Measurements from ENCODE around the gene JAKMIP1.
"Not testable (repeated sequence)": the region's sequence is repeated elsewhere in the genome, so short reads cannot be mapped to it uniquely, and the experiment has no call there.

The JAKMIP1 gene

DNA sequence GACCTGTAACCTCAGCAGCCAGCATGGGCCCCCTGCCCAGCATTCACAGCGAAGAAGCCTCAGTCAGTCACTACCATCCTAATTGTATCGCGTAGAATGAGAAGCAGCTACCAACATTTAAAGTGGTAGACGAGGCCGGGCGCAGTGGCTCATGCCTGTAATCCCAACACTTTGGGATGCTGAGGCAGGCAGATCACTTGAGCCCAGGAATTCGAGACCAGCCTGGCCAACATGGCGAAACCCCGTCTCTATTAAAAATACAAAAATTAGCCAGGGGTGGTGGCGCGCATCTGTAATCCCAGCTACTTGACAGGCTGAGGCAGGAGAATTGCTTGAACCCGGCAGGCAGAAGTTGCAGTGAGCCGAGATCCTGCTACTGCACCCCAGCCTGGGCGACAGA lies 59.3 kb downstream of the JAKMIP1 start:
- not testable (repeated sequence) for DNase-seq

DNA sequence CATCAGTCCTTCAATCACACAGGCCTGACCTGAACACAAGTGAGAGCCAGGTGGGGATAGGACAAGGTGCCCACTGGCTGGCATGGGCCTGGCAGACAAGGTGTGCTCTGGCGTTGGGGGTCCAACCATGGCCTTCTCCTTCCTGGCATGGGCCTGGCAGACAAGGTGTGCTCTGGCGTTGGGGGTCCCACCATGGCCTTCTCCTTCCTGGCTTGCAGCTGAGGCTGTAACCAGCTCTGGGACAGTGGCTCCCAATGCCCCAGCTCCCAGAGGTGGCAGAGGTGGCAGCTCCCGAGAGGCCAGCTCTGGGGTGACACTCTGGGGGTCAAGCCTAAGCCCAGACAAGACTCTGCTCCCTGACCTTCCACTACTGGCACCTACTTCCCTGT lies 62.6 kb downstream of the JAKMIP1 start:
- no peak for DNase-seq

- no peak for DNase-seq
Measured at GRCh38 chr4:6137027-6137746, 63.2 kb downstream of the JAKMIP1 start.

GRCh38 chr4:6134612-6135220 lies 65.6 kb downstream of the JAKMIP1 start:
- DNase-seq = peak; percentile 66

- no peak for DNase-seq
Measured at GRCh38 chr4:6132716-6133115, 67.6 kb downstream of the JAKMIP1 start.

GRCh38 chr4:6128221-6128850 lies 72.0 kb downstream of the JAKMIP1 start:
- DNase-seq = no peak

DNA sequence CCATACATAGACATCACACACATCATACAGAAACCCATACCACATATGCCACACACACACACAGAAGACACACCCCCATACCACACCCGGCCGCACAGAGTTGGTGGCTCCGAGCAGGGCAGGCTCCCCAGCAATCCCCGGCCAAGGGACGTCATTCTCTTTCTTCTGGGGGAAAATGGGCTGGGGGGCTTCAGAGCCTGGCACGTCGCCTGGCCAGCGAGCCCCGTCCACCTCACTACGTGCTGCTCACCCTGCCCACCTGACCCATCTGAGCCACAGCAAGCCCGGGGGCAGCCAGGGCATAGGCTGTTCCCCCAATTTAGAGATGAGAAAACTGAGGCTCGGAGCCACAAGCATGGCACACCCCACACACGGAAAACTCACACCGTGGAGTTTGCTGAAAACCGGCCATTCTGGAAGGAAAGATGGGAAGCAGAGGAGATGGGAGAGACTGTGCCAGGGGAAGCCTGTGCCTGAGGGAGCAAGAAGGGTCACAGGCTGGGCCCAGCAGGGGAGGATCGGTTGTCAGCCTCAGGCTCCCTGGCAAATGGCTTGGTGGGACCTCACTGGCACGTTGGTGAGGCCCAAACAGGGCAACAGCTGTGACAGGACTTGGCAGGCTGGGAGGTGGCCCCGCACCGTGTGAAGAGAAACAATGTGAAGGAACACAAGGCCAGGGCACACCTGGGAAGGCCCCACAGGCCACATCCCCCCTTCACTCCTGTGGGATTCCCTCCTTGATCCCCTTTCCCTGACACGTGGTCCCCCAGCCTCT lies 73.2 kb downstream of the JAKMIP1 start:
- no peak for DNase-seq

DNA sequence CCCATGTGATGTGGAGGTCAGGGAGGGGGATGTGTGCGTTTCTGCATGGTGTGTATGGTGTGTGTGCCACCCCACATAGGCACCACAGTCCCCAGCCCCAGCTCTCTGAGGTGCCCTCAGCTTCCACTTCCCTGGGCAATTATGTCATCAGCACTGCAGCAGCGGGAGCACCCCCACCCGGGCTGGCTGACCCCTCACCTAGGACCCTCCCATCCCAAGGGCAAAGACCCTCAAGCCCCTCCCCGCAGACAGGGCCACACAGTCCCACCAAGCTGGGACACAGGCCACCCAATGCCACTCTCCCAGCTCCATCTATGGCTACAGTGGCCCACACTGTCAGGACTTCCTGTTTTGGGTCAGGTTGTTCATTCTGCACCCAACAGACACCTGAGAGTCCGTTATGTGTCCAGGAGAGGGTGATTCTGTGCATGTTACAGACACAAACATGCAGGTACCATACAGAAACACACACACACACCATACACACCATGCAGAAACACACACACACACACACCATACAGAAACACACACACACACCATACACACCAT lies 75.2 kb downstream of the JAKMIP1 start:
- no peak for DNase-seq

DNA sequence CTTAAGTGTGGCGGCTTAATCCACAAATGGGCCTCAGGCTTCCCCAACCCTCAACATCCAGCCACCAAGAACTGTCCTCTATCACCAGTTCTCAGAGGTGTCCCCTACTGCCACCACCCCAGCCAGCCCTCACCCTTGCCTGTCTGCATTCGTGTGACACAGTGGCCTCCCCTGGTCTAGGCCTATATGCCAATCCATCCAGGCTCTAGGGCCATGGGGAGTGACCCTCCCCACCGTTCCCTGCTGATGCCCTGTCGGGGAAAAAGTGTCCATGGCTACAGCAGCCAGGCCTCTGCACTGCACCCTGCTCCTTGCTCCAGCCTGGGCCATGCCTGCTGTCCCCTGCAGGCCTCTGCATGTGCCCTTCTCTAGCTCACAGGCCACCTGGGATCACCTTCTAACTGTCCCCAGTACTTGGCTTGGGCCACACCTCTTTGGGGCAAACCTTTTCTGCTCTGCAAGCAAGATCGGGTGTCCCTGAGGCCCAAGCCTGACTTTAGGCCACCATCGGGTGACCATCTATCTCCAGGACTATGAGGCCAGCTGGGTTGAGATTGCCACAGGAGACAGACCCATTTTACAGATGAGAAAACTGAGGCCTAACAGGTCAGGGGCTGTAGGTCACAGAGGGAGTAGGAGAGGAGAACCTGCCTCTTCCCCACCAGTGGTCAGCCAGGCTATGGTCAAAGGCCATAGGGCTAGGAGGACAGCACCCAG lies 75.8 kb downstream of the JAKMIP1 start:
- no peak for DNase-seq

DNA sequence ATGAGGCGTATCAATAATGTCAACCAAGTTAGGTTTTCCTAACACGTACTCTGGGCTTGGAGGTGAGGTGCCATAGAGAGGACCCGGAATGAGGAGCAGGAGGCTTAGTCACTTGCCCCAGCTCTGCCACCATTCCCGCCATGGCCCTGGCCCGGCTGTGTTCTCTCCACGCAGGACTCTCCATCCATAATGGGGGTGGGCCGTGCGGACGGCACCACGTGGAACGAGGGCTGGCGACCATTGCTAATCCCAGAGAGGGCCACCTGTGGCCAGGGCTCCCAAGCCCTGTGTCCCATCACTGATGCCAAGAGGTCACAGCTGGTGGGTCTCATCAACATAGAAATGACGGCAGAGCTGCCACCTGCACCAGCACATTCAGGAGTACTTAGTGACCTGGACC lies 76.4 kb downstream of the JAKMIP1 start:
- peak; percentile 26 for DNase-seq

GRCh38 chr4:6123541-6123940 lies 76.8 kb downstream of the JAKMIP1 start:
- no peak for DNase-seq

DNA sequence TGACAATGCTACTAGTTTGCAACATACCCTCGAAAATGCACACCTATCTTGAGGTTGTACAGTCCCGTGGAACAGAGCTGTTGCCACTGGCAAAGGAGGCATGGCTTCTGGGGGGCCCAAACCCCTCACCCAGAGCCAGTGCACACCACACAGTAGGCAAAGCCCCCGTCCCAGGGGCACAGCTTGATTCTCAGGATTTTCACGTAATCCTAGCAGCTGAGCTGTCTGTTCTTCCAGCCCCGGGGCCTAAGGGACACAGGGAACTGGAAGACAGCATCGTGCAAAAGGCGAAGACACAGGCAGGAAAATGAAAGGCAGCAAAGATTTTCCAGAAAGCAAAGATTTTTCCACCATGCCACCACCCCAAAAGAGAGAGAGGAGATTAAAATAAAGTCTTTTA lies 77.2 kb downstream of the JAKMIP1 start:
- peak; percentile 21 for DNase-seq

DNA sequence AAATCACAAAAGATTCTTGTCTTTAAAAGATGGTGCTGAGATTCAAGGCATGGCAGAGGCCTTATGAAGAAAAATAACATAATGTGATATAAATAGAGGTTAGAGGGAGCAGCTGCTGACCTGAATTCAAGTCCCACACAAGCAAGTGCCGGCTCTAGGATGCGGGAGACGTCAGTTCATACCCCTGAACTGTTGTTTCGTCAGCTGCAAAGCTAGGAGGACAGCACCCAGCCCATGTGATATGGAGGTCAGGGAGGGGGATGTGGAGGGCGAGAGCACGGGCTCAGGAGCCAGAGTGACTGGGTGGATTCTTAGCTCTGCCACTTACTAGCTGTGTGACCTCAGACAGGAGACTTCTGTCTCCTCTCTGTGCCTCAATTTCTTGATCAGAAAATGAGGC lies 77.9 kb downstream of the JAKMIP1 start:
- peak; percentile 28 for DNase-seq

GRCh38 chr4:6121941-6122340 lies 78.4 kb downstream of the JAKMIP1 start:
- DNase-seq = peak; percentile 13

DNA sequence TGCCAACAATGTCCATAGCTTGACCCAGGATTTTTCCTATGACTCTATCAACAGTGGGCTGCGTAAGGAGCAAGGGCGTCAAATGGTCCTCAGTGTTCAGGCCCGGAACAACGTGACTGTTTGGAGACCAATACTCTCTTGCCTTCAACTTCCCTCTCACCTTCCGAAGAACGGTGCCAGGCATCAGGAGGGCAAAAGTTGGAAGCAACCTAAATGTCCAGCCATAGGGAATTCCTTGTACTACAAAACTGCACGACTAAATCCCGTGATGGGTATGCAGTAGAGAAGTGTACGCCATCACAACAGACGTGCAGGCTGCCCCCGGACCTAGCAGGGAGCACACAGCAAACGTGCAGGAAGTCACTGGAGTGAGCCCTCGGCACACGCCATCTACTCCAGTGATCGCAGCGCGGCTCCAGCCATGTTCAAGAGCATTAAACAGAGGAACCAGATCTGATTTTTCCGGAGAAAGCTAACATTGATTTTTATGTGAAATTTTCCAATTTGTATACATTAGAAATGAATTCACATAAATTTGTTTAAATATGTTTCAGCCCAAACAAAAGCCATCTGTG lies 79.0 kb downstream of the JAKMIP1 start:
- DNase-seq = peak; percentile 17

GRCh38 chr4:6120361-6120760 lies 80.0 kb downstream of the JAKMIP1 start:
- peak; percentile 30 for DNase-seq

DNA sequence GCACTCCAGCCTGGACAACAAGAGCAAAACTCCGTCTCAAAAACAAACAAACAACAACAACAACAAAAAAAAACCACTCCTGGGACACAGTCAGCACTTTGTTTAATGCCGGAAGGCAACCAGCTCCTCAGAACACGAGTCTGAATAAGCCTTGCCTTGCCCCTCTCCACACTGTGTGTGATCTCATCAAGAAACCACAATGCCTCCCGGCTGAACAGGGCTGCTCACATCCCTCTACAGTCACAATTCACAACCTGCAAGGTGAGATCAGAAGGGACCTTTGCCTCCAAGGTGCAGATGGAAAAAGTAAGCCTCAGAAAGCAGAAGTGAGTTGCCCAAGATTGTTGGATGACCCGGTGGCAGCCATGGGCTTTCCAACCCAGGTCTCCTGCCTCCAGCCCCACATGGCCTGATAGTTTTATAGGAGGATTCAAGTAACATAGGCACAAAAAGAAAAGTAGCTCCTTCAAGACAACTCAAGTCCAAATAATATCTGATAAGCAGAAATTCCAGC lies 80.8 kb downstream of the JAKMIP1 start:
- DNase-seq = peak; percentile 32

GRCh38 chr4:6118201-6118600 lies 82.1 kb downstream of the JAKMIP1 start:
- DNase-seq = peak; percentile 35

GRCh38 chr4:6116696-6117285 lies 83.6 kb downstream of the JAKMIP1 start:
- DNase-seq = peak; percentile 35

DNA sequence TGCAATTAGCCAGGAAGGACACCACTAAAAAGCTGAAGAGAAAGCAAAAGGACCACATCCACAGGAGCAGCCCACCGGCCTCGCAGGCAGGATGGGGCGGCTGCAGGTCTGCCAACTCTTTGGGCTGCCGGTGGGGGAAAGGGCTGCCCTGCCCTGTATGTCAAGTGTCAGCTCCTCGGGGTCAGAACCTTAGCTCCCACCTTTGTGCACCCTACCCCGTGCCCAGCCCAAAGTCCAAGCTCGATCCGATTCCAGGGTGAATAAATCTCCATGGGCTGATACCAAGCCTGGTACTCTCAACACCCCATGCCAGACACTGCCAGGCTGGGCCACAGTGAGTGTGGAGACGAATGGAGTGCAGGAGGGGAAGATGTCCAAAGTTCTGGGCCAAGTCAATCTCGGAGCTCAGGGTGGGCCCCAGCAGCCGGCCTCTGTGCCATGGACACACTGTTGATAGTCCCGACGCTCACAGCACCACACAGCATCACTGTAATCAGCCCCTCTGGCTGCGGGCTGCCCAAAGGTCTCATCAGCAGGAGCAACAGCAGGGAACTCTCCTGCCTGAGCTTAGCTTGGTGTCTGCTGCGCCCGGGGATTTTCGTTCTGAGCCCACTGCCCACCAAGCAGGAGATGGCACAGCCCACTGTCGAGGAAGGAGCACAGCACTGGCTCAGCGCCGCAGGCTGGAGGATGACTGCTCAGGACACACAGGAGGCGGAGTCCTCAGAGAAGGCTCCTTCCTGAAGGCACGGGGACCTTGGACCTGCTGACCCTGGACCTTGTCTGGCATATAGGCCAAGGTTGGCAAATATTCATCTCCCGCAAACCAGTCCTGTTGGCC lies 84.4 kb downstream of the JAKMIP1 start:
- peak; percentile 38 for DNase-seq

DNA sequence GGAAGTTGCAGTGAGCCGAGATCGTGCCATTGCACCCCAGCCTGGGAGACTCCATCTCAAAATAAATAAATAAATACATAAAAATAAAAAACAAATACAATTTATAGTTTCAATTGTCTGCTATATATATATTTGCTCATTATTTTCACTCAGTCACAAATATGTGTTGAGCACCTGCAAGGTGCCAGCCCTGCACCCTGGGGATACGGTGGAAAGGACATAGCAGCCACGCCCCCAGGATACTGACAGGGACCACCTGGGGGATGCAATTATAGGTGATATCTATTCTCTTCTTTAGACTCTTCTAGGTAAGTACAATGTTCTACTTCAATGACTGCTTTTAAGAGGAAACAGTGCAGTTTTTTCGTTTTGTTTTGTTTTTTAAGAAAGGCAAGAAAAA lies 85.0 kb downstream of the JAKMIP1 start:
- DNase-seq = no peak
